Kidney capillary endothelial cell (primary cell): Measurements from ENCODE around the gene PSMD3.

Source experiments
- DNase-seq: peaks from one replicate; pipeline ENCODE4 v3.0.0-alpha.2; 2018; ENCODE audit warnings: low spot score

The PSMD3 gene

GRCh38 chr17:39960524-39961041, 20.0 kb upstream of the PSMD3 start:
- DNase-seq: no peak

DNA sequence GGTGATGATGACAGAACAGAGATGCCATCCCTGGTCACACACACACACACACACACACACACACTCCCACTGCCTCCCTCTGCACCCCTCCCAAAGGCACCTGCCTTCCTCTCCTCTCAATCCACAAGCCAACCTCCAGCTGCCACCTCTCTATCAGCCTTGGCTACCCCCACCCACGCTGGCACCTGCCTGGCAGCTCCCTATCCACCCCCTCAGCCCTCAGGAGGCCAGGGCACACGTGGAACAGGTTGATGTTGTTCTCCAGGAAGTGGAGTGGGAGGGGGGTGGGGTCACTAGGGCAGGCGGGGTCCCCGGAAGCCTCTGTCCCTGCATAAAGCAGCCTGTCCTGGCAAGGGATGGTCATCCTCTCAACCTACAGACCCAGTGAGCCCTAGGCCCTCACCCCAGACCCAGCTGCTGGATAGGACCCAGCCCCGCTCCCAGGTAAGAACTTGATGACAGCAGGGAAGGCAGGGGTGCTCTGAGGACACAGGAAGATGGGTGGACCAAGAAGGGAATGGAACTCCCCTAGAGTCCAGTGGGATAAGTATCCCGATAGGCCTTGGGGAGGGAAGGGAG, 17.9 kb upstream of the PSMD3 start, which contains the start of gene GSDMA:
TSS of gene GSDMA (plus strand) at position 363 of the 579 bp plus-strand sequence. CDS start 2,684 bp downstream, outside the sequence.
- no peak for DNase-seq

DNA sequence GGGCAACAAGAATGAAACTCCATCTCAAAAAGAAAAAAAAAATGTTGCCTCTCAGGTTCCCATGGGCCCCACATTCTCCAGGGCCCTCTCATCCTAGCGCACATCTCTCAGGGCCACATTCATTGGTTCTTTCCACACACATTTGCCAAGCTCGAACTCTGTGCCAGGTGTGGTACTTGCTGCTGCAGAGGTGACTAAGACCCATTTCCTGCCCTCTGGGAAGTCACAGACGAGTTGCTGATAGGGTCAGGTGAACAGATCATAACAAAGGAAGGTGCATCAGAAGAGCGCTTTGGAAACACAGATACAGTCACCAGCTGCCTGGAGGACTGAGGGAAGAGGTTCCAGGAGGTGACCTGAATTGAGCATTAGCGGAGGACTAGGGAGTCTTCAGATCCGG, 16.8 kb upstream of the PSMD3 start:
- DNase-seq: no peak

GRCh38 chr17:39965017-39965699, 15.4 kb upstream of the PSMD3 start:
- no peak for DNase-seq

DNA sequence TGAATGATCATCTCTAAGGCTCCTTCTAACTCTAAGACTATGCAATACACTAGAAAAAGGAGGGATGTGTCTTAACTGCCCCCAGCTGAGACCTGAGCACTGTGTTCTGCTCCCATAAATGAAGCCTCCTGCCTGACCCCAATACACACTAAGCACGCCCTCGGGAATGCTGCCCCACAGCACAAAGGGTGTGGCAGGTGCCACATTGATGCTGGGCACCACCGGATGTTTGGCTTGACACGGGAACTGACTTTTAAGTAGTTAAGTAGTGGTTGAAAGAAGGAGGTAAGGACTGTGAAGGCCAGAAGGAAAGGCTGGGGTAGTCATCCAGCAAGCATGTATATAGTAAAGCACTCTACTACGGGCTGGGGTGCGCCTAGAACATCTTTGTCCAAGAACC, 13.8 kb upstream of the PSMD3 start:
- no peak for DNase-seq

DNA sequence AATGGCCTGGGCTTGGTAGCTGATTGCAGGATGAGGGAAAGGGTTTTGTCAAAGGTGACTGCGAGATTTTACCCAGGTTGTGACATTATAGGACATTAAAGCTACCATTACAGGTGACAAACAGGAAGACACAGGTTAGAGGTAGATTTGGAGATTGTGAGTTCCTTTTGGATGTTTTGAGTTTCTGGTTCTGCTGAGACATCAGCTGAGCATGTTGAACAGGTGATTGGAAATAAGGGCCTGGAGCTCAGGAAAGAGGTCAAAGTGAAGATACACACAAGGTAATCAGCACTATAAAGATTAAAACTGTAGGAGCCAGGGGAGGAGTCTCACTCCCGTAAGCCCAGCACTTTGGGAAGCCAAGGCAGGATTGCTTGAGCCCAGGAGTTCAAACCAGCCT, 11.8 kb upstream of the PSMD3 start:
- no peak for DNase-seq

DNA sequence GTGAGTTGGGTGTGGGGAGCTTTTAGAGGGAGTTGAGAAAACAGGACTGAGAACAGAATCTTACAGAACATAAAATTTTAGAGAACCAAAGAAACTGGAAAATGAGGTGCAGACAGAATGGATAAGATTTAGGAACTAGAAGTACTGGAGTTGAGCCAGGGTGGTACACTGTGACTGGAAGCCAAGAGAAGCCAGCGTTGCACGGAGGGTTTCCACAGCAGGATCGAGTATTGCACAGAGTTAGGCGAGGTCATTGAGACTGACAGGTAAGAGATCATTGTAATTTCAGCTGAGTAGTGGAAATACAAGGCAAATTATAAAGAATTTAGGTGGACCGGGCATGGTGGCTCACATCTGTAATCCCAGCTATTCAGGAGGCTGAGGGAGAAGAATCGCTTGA, 11.2 kb upstream of the PSMD3 start:
- DNase-seq: no peak

GRCh38 chr17:39970157-39970692, 10.4 kb upstream of the PSMD3 start:
- no peak for DNase-seq

DNA sequence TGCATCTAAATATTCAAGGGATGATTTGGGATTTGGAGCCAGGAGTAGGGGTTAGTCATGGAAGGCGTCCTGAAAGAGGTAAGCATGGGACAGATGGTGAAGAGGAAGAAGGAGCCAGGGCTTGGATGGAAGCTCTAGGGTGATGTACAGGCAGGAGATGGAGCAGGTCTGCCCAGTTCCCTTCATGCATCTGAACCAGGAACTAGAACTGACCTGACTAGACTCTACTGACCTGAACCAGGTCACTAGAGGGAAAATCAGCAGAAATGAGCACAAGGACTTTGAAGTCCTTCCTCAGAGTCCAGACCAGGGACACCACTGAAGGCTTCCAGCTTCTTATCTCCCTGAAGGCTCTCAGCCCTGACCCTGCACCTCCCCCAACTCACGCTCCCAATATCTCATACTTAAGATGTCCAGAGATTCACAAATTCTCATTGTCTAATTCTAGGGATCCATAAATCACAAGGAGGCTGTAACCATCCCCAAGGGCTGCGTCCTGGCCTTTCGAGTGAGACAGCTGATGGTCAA, 9.5 kb upstream of the PSMD3 start:
- no peak for DNase-seq

- DNase-seq: no peak
Measured at GRCh38 chr17:39972271-39972670, 8.3 kb upstream of the PSMD3 start.

GRCh38 chr17:39973496-39973895, 7.1 kb upstream of the PSMD3 start:
- DNase-seq: no peak

DNA sequence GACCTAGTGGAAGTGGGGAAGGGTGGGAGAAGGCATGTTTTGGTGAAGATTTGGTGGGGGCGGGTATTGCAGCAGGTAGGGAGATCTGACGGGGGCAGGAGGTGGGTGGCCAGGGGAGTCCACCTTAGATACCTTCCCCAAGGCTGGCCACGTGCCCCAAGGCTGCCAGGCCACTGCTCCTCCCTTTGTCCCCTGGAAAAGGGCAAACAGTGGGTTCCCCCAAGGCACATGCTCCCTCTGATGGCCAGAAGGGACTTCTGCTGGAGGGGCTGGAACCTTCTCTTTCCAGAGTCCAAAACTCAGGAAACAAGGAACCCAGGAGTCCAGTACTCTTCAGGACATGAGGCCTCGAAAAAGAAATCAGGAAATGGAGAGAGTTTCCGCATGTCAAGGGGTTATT, 6.2 kb upstream of the PSMD3 start:
- DNase-seq: no peak

DNA sequence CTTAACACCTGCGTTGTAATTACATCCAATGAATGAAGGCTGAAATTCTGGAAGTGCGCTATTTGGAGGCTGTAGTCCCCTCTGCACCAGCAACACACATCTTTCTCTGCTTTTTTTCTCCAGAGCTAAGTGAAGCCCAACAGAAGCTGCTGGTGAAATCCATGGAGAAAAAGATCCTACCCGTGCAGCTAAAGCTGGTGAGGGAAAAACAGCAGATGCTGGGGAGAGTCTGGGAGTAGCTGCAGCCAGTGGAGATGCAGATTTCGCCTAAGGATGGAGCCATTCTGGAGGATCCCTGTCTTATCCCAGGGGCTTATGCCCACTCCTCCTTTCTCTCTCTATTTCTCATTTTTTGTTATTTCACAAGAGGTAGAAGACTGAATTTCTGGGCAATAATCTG, 4.8 kb upstream of the PSMD3 start:
- DNase-seq: no peak

GRCh38 chr17:39979016-39979670, 1.5 kb upstream of the PSMD3 start:
- DNase-seq: no peak

DNA sequence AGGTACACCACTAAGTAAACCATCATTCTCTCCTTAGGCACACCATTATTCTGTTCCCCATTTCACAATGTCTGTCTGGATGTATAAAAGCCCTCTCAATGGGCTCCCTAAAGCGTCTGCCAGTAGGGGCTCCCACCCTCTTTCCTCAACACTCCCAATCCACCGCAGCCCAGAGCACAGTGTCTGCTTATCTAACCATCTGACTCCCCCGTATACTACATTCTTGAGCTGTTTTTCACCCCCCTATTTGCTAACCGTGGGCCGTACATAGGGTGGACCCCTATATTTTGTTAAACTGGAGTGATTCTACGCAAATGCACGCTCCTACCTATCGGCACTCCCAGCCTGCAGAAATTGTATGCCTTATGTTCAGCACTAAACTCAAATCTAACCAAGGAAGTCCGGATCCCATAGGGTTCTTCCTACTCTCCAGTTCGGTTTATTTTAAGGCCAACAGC, 685 bp upstream of the PSMD3 start:
- no peak for DNase-seq

DNA sequence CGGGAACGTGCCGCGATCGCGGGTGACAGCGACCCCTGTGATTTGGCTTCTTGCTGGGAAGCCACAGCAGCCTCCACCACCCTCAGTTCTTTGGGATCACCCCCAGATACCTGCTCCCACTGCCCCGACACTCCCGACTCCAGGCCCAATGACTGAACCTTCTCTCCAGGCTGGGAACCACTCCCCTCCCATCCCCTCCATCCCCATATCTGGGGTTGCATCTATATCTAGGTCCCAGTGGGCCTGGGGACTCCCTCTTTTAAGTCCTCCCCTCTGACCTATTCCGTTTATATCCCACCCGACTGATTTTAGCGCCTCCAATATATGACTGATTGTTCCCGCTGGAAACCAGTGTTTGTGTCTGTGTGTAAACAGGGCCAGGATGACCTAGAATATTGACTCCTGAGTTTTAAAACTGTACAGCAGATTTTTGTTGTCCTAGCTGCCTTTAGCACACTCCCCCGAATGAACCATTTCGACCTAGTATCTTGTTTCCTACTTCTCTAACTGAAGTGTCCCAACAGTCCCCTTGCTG, 667 bp downstream of the PSMD3 start:
- DNase-seq: no peak

DNA sequence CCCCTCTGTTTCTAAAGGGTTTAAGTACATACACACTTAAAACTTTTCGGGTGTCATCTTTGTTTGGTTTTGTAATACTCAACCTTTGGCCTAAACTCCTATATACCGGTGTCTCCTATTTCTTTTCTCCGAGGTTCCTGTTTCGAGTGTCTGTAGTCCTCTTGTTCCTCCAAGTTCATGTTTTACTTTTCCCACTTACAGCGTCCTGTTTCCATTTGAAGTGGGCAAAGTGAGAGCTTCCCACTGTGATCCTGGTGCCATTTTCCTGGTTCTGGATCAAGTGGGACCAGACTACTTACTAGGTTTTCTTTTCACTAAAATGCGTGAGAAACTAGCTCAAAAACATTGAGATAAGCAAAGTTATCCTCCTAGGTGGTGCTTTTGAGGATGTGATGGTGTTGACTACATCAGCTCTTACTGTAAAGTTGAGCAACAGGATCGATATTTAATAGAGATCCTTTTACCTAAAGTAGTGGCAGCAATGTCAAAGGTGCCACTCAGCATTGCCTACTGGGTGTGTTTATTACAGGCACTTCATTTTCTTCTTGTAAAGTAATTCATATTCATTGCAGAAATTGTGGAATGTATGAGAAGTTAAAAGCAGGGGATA, 1.3 kb downstream of the PSMD3 start:
- DNase-seq: no peak

DNA sequence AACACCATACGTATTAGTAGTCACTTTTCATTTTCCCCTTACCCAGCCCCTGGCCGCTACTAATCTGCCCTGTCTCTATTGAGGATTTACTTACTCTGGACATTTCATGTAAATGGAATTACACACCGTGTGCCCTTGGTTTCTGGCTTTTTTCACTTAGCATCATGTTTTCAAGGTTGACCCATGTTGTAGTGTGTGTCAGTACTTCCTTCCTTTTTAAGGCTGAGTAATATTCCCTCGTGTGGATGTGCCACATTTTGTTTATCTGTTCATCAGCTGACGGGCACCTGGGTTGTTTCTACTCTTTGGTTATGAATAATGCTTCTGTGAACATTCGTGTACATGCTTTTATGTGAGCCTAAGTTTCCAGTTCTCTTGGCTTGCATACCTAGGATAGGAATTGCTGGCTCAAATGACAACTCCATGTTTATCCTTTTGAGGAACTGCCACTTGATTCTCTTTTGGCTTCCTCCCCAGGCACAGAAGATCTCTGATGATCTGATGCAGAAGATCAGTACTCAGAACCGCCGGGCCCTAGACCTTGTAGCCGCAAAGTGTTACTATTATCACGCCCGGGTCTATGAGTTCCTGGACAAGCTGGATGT, 7.7 kb downstream of the PSMD3 start:
- DNase-seq: no peak

DNA sequence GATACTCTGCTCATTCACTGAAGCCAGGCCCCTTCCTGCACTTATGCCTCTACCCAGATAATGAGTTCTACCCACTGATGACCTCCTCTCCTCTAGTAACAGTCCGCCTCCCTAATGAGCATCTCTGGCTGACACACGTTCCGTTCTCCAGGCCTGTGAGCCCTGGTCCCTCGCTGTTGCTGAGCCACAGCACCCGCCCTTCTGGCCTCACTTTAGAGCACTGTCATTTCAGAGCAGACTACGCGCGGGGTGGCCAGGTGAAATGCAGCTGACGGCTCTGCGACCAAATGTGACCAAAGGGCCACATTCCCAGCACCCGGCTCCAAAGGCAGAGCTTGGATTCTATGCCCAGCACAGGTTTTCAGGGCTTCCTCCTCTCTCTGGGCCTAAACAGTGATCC, 13.8 kb downstream of the PSMD3 start:
- DNase-seq: no peak

GRCh38 chr17:39995438-39995837, 14.8 kb downstream of the PSMD3 start:
- DNase-seq: no peak

GRCh38 chr17:39996162-39996561, 15.6 kb downstream of the PSMD3 start:
- DNase-seq: no peak

DNA sequence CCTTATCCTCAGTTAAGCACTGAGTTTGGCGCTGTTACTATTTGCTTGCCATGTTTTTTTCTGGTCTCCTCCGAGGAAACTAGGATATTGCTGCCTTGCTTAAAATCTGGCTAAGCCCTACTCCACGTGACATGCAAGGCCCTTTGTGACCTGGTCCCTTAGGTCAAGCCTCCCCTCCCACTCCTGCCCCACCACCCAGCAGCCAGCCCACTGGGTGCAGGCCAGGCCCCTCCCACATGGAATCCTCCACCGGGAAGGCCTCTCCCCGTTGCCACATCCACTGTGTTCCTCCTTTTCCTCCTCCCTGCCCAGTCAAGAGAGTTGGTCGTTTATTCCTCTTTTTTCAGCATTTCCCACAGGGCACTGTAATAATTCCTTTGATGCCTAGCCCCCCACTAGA, 16.2 kb downstream of the PSMD3 start:
- no peak for DNase-seq
